HEK293T (cell line): Measurements from ENCODE around the gene ERMN.

Source experiments
- CTCF ChIA-PET: fragments of 350-600 bp; formaldehyde crosslinking; extraction: SDS; loops from one replicate; lab custom pipeline; 2021; ENCODE audit warnings: antibody characterized with exemption, inconsistent platforms; lab: Yijun Ruan, JAX
- POLR2A ChIA-PET: fragments of 350-600 bp; formaldehyde crosslinking; extraction: SDS; loops from one replicate; lab custom pipeline; 2020; ENCODE audit warnings: antibody characterized with exemption, inconsistent platforms; lab: Yijun Ruan, JAX
- DNase-seq: peaks from one replicate; pipeline ENCODE4 v3.0.0; 2012; ENCODE audit warnings: mixed read lengths; ENCODE audit errors: extremely low spot score
- ARNT ChIP-seq: fragments of 450-650 bp; IDR thresholded peaks from 2 replicates; pipeline ENCODE4 v1.6.1; 2017; ENCODE audit warnings: mild to moderate bottlenecking
- BHLHE40 ChIP-seq: fragments of 450-650 bp; IDR thresholded peaks from 2 replicates; pipeline ENCODE4 v1.6.1; 2016; ENCODE audit warnings: mild to moderate bottlenecking, moderate library complexity, borderline replicate concordance
- CTBP1 ChIP-seq: fragments of 450-650 bp; IDR thresholded peaks from 2 replicates; pipeline ENCODE4 v1.6.1; 2016; ENCODE audit warnings: borderline replicate concordance
- ELF4 ChIP-seq: fragments of 450-650 bp; IDR thresholded peaks from 2 replicates; pipeline ENCODE4 v1.6.1; 2017; ENCODE audit warnings: antibody characterized with exemption
- FOXA1 ChIP-seq: fragments of 450-650 bp; IDR thresholded peaks from 2 replicates; pipeline ENCODE4 v1.6.1; 2016; ENCODE audit warnings: mild to moderate bottlenecking
- FOXK2 ChIP-seq: fragments of 450-650 bp; IDR thresholded peaks from 2 replicates; pipeline ENCODE4 v1.6.1; 2016; ENCODE audit warnings: mild to moderate bottlenecking
- FOXM1 ChIP-seq: fragments of 450-650 bp; IDR thresholded peaks from 2 replicates; pipeline ENCODE4 v1.6.1; 2017; ENCODE audit warnings: mild to moderate bottlenecking, borderline replicate concordance
- HDGF ChIP-seq: fragments of 450-650 bp; IDR thresholded peaks from 2 replicates; pipeline ENCODE4 v1.6.1; 2017; ENCODE audit warnings: antibody characterized with exemption, borderline replicate concordance
- L3MBTL2 ChIP-seq: fragments of 450-650 bp; conservative IDR thresholded peaks from 2 replicates; pipeline ENCODE4 v1.6.1; 2016; ENCODE audit warnings: mild to moderate bottlenecking
- LEF1 ChIP-seq: fragments of 450-650 bp; IDR thresholded peaks from 2 replicates; pipeline ENCODE4 v1.6.1; 2017; ENCODE audit warnings: mild to moderate bottlenecking, borderline replicate concordance
- NFRKB ChIP-seq: fragments of 450-650 bp; IDR thresholded peaks from 2 replicates; pipeline ENCODE4 v1.6.1; 2016; ENCODE audit warnings: mild to moderate bottlenecking, moderate library complexity
- PKNOX1 ChIP-seq: fragments of 450-650 bp; IDR thresholded peaks from 2 replicates; pipeline ENCODE4 v1.6.1; 2016
- SP1 ChIP-seq: fragments of 450-650 bp; IDR thresholded peaks from 2 replicates; pipeline ENCODE4 v1.6.1; 2017
- SUZ12 ChIP-seq: fragments of 450-650 bp; IDR thresholded peaks from 2 replicates; pipeline ENCODE4 v1.6.1; 2016; ENCODE audit warnings: mild to moderate bottlenecking
- TARDBP ChIP-seq: fragments of 450-650 bp; IDR thresholded peaks from 2 replicates; pipeline ENCODE4 v1.6.1; 2016
- ZNF384 ChIP-seq: fragments of 450-650 bp; IDR thresholded peaks from 2 replicates; pipeline ENCODE4 v1.6.1; 2016

Gene ERMN

GRCh38 chr2:157315901-157316300 lies 9.7 kb downstream of the ERMN start:
- TF ChIP-seq FOXA1 (no peak), FOXM1 (no peak), ARNT (no peak), PKNOX1 (no peak), SP1 (no peak), TARDBP (no peak), CTBP1 (no peak), FOXK2 (no peak), ELF4 (no peak), L3MBTL2 (no peak), LEF1 (no peak), NFRKB (no peak), SUZ12 (no peak), HDGF (no peak)
- ChIA-PET CTCF (no interaction called here), POLR2A (no interaction called here)
- no peak for DNase-seq

- no peak for DNase-seq
- TF ChIP-seq ELF4 (no peak), PKNOX1 (no peak), LEF1 (no peak), FOXM1 (no peak), CTBP1 (no peak), FOXK2 (no peak), NFRKB (no peak), FOXA1 (no peak), TARDBP (no peak), ARNT (no peak), SUZ12 (no peak), ZNF384 (no peak), HDGF (no peak), L3MBTL2 (no peak), BHLHE40 (no peak), SP1 (no peak)
- ChIA-PET POLR2A (no interaction called here), CTCF (no interaction called here)
Observed at GRCh38 chr2:157312866-157313486, 12.6 kb downstream of the ERMN start.

GRCh38 chr2:157311706-157312105 lies 13.9 kb downstream of the ERMN start:
- no peak for TF ChIP-seq FOXA1
- DNase-seq, result no peak
- ChIA-PET POLR2A (no interaction called here), CTCF (no interaction called here)

GRCh38 chr2:157309878-157310277 lies 15.7 kb downstream of the ERMN start:
- CTCF ChIA-PET, result no interaction called here
- TF ChIP-seq SP1 (no peak), ARNT (no peak), NFRKB (no peak), FOXK2 (no peak), ZNF384 (no peak), PKNOX1 (no peak), ELF4 (no peak), CTBP1 (no peak), SUZ12 (no peak), L3MBTL2 (no peak), FOXA1 (no peak), BHLHE40 (no peak), FOXM1 (no peak), HDGF (no peak), TARDBP (no peak), LEF1 (no peak)

GRCh38 chr2:157307021-157307420 lies 18.6 kb downstream of the ERMN start:
- POLR2A ChIA-PET, result no interaction called here
- TF ChIP-seq HDGF, result no peak
- no peak for TF ChIP-seq L3MBTL2
- no peak for TF ChIP-seq ARNT
- TF ChIP-seq NFRKB, result no peak
- TF ChIP-seq FOXA1, result no peak
- no peak for TF ChIP-seq LEF1
- TF ChIP-seq TARDBP, result no peak
- no peak for TF ChIP-seq SP1
- TF ChIP-seq ELF4, result no peak
- no peak for TF ChIP-seq SUZ12
- no peak for TF ChIP-seq CTBP1
- no peak for TF ChIP-seq FOXK2
- no peak for TF ChIP-seq ZNF384
- TF ChIP-seq PKNOX1, result no peak
- TF ChIP-seq BHLHE40, result no peak
- TF ChIP-seq FOXM1, result no peak
- no peak for DNase-seq
- CTCF ChIA-PET, result interaction anchor here (0.6 to 1.4 kb wide), 2 partner anchors 10 to 20 kb away, joined by 3 to 7 read pairs; no protein-coding TSS in a partner anchor

More at GRCh38 chr2:157309878-157310277, 15.7 kb downstream of the ERMN start:
- no peak for DNase-seq
- POLR2A ChIA-PET, result no interaction called here

GRCh38 chr2:157305723-157306110 lies 19.9 kb downstream of the ERMN start:
- POLR2A ChIA-PET, result no interaction called here
- DNase-seq, result no peak
- TF ChIP-seq LEF1, result no peak
- no peak for TF ChIP-seq ZNF384
- TF ChIP-seq SP1, result no peak
- TF ChIP-seq TARDBP, result no peak
- TF ChIP-seq HDGF, result no peak
- no peak for TF ChIP-seq CTBP1
- no peak for TF ChIP-seq ELF4
- no peak for TF ChIP-seq BHLHE40
- no peak for TF ChIP-seq FOXA1
- CTCF ChIA-PET, result interaction anchor here (1.4 to 1.7 kb wide), 2 partner anchors 20 to 31 kb away, joined by 4 to 6 read pairs; partner anchors contain the start of gene ERMN
